Neural cell (in vitro differentiated cells): ENCODE measurements around the gene SERAC1. TPM values are rescaled to one million over a fixed set of nuclear protein-coding genes. Genes with fewer than 3 reads are reported as not detected.

Source experiments
- H2AFZ ChIP-seq: fragments of 200-600, 300-800 bp; sonication (generic), shearing (Covaris generic); 2 replicates; pipeline ENCODE4 v1.6.0; 2014; ENCODE audit warnings: low read depth, mild to moderate bottlenecking, antibody characterized with exemption, low read length, moderate library complexity
- H3F3A ChIP-seq: fragments of 200-600 bp; shearing (Covaris generic); 2 replicates; pipeline ENCODE4 v1.6.1; 2016; ENCODE audit warnings: mild to moderate bottlenecking, moderate library complexity, mixed read lengths, antibody characterized with exemption, low read length; ENCODE audit not compliant: insufficient read depth, poor library complexity, severe bottlenecking
- H3K27ac ChIP-seq: fragments of 200-600, 300-800 bp; sonication (generic), shearing (Covaris generic); 2 replicates; pipeline ENCODE4 v1.5.1; 2014; ENCODE audit warnings: mild to moderate bottlenecking, low read length, moderate library complexity
- H3K27me3 ChIP-seq: fragments of 300-800, 200-600 bp; sonication (generic), shearing (Covaris generic); 2 replicates; pipeline ENCODE4 v1.6.0; 2014; ENCODE audit warnings: mild to moderate bottlenecking, low read depth, low read length, moderate library complexity; ENCODE audit not compliant: insufficient read depth
- H3K36me3 ChIP-seq: fragments of 300-800, 200-600 bp; sonication (generic), shearing (Covaris generic); 2 replicates; pipeline ENCODE4 v1.5.1; 2014; ENCODE audit warnings: mild to moderate bottlenecking, antibody characterized with exemption, low read length, moderate library complexity; ENCODE audit not compliant: insufficient read depth
- H3K4me2 ChIP-seq: fragments of 300-800, 200-600 bp; sonication (generic), shearing (Covaris generic); 2 replicates; pipeline ENCODE4 v1.6.0; 2014; ENCODE audit warnings: mild to moderate bottlenecking, low read length
- H3K4me3 ChIP-seq: fragments of 300-800, 200-600 bp; sonication (generic), shearing (Covaris generic); 2 replicates; pipeline ENCODE4 v1.5.1; 2014; ENCODE audit warnings: mild to moderate bottlenecking, low read length, moderate library complexity
- H3K79me2 ChIP-seq: fragments of 200-600 bp; shearing (Covaris generic); replicated peaks from 2 replicates; pipeline ENCODE4 v1.6.0; 2014; ENCODE audit warnings: mild to moderate bottlenecking, low read length, moderate library complexity; ENCODE audit not compliant: insufficient read depth
- H3K9ac ChIP-seq: fragments of 300-800, 200-600 bp; sonication (generic), shearing (Covaris generic); 2 replicates; pipeline ENCODE4 v1.6.1; 2016; ENCODE audit warnings: mild to moderate bottlenecking, low read length, mixed read lengths
- H3K9me2 ChIP-seq: fragments of 200-600 bp; shearing (Covaris generic); 2 replicates; pipeline ENCODE4 v1.6.1; 2016; ENCODE audit warnings: mild to moderate bottlenecking, low read length, mixed read lengths; ENCODE audit not compliant: insufficient read depth
- H3K9me3 ChIP-seq: fragments of 200-600, 300-800 bp; sonication (generic), shearing (Covaris generic); 2 replicates; pipeline ENCODE4 v1.6.1; 2016; ENCODE audit warnings: mild to moderate bottlenecking, mixed run types, low read length, moderate library complexity, mixed read lengths
- H4K20me1 ChIP-seq: fragments of 200-600 bp; shearing (Covaris generic); 2 replicates; pipeline ENCODE4 v1.6.1; 2016; ENCODE audit warnings: mild to moderate bottlenecking, mixed run types; ENCODE audit not compliant: insufficient read depth
- EP300 ChIP-seq: fragments of 450-650 bp; conservative IDR thresholded peaks from 2 replicates; pipeline ENCODE4 v1.6.1; 2014; ENCODE audit warnings: antibody characterized with exemption, mild to moderate bottlenecking, moderate library complexity; ENCODE audit not compliant: poor library complexity, severe bottlenecking
- EZH2 ChIP-seq: fragments of 200-600, 300-800 bp; shearing (Covaris generic), sonication (generic); IDR thresholded peaks from 2 replicates; pipeline ENCODE4 v1.6.1; 2014; ENCODE audit warnings: antibody characterized with exemption, low read length, borderline replicate concordance, mild to moderate bottlenecking; ENCODE audit not compliant: insufficient read depth, poor library complexity, severe bottlenecking
- MXI1 ChIP-seq: fragments of 450-650 bp; conservative IDR thresholded peaks from 2 replicates; pipeline ENCODE4 v1.6.1; 2014; ENCODE audit warnings: antibody characterized with exemption, mild to moderate bottlenecking; ENCODE audit not compliant: poor library complexity, severe bottlenecking
- POLR2AphosphoS5 ChIP-seq: IDR thresholded peaks from 2 replicates; pipeline ENCODE4 v1.6.1; 2012
- RAD21 ChIP-seq: fragments of 450-650 bp; conservative IDR thresholded peaks from 2 replicates; pipeline ENCODE4 v1.6.1; 2014; ENCODE audit warnings: antibody characterized with exemption, mild to moderate bottlenecking, moderate library complexity
- SMC3 ChIP-seq: fragments of 450-650 bp; conservative IDR thresholded peaks from 2 replicates; pipeline ENCODE4 v1.6.1; 2014; ENCODE audit warnings: antibody characterized with exemption, mild to moderate bottlenecking, moderate library complexity; ENCODE audit not compliant: poor library complexity
- TAF1 ChIP-seq: IDR thresholded peaks from 2 replicates; pipeline ENCODE4 v1.6.1; 2012; ENCODE audit warnings: low read depth
- polyA plus RNA-seq: library from polyadenylated mRNA; depleted of rRNA; stranded (reverse); fragments of >200 nt; gene quantifications from 2 replicates; pipeline ENCODE4 v1.2.3, GENCODE V29; 2014
- TF ChIP-seq, protein P1 (sequence below): IDR thresholded peaks from 2 replicates; pipeline ENCODE4 v1.6.1; 2012; ENCODE audit warnings: borderline replicate concordance
- TF ChIP-seq, protein P2 (sequence below): fragments of 450-650 bp; IDR thresholded peaks from 2 replicates; pipeline ENCODE4 v1.5.1; 2014; ENCODE audit warnings: antibody characterized with exemption, mild to moderate bottlenecking, moderate library complexity; ENCODE audit not compliant: poor library complexity, severe bottlenecking

The SERAC1 gene
- polyA plus RNA-seq, 1 donor from 2014 or later, result 22.2 TPM

DNA sequence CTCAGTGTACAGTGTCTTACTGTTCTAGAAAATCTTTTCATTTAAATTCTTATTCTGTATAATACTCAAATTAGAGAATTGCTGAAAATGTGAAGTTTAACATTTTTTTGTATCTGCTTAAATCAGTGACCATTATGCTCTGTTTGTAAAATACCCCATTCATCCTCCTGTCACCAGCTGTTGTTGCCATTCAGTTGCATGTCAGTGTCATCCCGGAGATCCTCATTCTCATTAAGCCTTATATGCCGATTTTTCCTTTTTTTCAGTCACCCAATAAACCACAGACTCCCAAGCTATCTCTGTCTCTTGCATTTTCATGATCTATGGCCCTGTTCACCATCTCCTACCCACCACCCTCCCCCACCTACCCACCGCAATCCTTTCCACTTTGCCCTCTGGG is 20.5 kb upstream of the SERAC1 start:
- no peaks in the 10 kb centered on the region for H3K9me3 ChIP-seq
- H3F3A ChIP-seq, result no peaks in the 10 kb centered on the region
- H3K27ac ChIP-seq, result no peak overlapping the region
- TF ChIP-seq, protein P1, sequence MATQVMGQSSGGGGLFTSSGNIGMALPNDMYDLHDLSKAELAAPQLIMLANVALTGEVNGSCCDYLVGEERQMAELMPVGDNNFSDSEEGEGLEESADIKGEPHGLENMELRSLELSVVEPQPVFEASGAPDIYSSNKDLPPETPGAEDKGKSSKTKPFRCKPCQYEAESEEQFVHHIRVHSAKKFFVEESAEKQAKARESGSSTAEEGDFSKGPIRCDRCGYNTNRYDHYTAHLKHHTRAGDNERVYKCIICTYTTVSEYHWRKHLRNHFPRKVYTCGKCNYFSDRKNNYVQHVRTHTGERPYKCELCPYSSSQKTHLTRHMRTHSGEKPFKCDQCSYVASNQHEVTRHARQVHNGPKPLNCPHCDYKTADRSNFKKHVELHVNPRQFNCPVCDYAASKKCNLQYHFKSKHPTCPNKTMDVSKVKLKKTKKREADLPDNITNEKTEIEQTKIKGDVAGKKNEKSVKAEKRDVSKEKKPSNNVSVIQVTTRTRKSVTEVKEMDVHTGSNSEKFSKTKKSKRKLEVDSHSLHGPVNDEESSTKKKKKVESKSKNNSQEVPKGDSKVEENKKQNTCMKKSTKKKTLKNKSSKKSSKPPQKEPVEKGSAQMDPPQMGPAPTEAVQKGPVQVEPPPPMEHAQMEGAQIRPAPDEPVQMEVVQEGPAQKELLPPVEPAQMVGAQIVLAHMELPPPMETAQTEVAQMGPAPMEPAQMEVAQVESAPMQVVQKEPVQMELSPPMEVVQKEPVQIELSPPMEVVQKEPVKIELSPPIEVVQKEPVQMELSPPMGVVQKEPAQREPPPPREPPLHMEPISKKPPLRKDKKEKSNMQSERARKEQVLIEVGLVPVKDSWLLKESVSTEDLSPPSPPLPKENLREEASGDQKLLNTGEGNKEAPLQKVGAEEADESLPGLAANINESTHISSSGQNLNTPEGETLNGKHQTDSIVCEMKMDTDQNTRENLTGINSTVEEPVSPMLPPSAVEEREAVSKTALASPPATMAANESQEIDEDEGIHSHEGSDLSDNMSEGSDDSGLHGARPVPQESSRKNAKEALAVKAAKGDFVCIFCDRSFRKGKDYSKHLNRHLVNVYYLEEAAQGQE, result no peak
- TF ChIP-seq, protein P2, sequence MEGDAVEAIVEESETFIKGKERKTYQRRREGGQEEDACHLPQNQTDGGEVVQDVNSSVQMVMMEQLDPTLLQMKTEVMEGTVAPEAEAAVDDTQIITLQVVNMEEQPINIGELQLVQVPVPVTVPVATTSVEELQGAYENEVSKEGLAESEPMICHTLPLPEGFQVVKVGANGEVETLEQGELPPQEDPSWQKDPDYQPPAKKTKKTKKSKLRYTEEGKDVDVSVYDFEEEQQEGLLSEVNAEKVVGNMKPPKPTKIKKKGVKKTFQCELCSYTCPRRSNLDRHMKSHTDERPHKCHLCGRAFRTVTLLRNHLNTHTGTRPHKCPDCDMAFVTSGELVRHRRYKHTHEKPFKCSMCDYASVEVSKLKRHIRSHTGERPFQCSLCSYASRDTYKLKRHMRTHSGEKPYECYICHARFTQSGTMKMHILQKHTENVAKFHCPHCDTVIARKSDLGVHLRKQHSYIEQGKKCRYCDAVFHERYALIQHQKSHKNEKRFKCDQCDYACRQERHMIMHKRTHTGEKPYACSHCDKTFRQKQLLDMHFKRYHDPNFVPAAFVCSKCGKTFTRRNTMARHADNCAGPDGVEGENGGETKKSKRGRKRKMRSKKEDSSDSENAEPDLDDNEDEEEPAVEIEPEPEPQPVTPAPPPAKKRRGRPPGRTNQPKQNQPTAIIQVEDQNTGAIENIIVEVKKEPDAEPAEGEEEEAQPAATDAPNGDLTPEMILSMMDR, result no peak
- TF ChIP-seq TAF1 (no peak), RAD21 (no peak), EP300 (no peak), EZH2 (no peak), SMC3 (no peak), POLR2AphosphoS5 (no peak), MXI1 (no peak)
- no peak overlapping the region for H3K4me3 ChIP-seq
- H3K9ac ChIP-seq, result no peak overlapping the region
- no peaks in the 10 kb centered on the region for H3K27me3 ChIP-seq
- no peak overlapping the region for H3K4me2 ChIP-seq
- H4K20me1 ChIP-seq, result no peaks in the 10 kb centered on the region
- no peaks in the 10 kb centered on the region for H3K79me2 ChIP-seq
- no peaks in the 10 kb centered on the region for H3K9me2 ChIP-seq
- no peak overlapping the region for H2AFZ ChIP-seq
- peaks cover 7% of the 10 kb centered on the region for H3K36me3 ChIP-seq

DNA sequence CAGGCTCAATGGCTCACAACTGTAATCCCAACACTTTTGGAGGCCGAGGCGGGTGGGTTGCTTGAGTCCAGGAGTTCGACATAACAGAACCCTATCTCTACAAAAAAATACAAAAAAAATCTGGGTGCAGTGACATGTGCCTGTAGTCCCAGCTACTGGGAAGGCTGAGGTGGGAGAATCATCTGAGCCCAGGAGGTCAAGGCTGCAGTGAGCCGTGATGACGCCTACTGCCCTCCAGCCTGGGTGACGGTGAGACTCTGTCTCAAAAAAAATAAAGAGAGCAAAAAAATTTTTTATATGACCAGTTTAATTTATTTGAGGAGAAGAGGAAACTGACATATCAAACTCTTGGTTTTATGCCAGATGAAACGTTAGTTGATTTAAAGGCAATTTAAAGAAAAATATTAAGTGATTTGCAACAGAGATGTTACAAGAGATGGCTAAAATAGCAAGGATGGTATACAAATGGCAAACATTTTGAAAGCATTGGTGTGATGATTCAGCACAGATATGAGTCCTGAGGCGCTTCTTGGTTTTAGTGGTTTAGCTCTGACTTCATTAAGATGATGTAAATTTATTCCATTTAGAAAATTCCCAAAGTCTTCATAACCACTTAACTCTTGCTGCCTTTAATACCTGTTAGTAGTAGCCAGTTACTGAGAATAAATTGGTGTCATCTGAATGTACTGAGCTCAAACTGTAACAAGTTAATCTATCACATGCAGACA is 17.8 kb upstream of the SERAC1 start:
- Histone ChIP-seq H4K20me1 (no peaks in the 10 kb centered on the region), H3K4me3 (no peak overlapping the region), H3K79me2 (no peaks in the 10 kb centered on the region), H3F3A (no peaks in the 10 kb centered on the region), H3K9me2 (no peaks in the 10 kb centered on the region), H3K27ac (no peak overlapping the region), H3K4me2 (no peak overlapping the region), H3K36me3 (peaks cover 7% of the 10 kb centered on the region), H3K27me3 (no peaks in the 10 kb centered on the region), H3K9ac (no peak overlapping the region), H3K9me3 (no peaks in the 10 kb centered on the region), H2AFZ (no peak overlapping the region)
- TF ChIP-seq EZH2, result no peak
- no peak for TF ChIP-seq RAD21
- TF ChIP-seq, protein P1, result no peak
- no peak for TF ChIP-seq EP300
- no peak for TF ChIP-seq MXI1
- no peak for TF ChIP-seq POLR2AphosphoS5
- TF ChIP-seq, protein P2, result no peak
- TF ChIP-seq SMC3, result no peak
- TF ChIP-seq TAF1, result no peak
